Measurements from ENCODE around the gene CCDC73. TPM values are rescaled to one million over a fixed set of nuclear protein-coding genes. Genes with fewer than 3 reads are reported as not detected.

The CCDC73 gene
- total RNA-seq, 1 experiment from 2014 or later, result 0.04 TPM

DNA sequence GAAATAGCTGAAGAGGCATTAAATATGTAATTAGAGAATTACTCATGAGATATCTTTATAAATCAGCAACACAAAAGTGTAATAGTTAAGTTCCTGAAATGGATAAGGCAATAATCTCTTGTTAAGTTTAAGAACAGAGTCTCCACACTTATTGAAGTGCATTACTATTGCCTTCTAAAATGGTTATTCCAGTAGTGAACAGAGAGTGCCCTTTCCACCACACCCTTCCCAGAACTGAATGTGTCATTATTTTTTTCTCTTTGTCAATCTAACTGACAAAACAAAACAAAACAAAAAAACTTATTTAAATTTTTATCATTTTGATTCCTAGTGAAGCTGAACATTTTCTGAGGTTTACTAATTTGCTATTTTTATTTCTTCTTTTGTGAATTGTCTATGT lies 26.0 kb upstream of the CCDC73 start:
- Histone ChIP-seq H2BK12ac (ENCODE audit: insufficient read length, low read depth, low read length) (no peak overlapping the region), H3K79me2 (ENCODE audit: insufficient read depth, low read length) (no peaks in the 10 kb centered on the region), H3K9ac (ENCODE audit: extremely low read depth, insufficient read length, low read length) (no peak overlapping the region), H3K14ac (ENCODE audit: insufficient read depth, low read length) (no peak overlapping the region), H3K9me3 (ENCODE audit: control insufficient read depth, low read depth, low read length) (no peaks in the 10 kb centered on the region), H3K27me3 (ENCODE audit: insufficient read depth, low read length) (no peaks in the 10 kb centered on the region), H3K4me2 (ENCODE audit: insufficient read depth, insufficient read length, low read length) (no peak overlapping the region), H3K23ac (ENCODE audit: insufficient read length, low read depth, low read length) (no peak overlapping the region), H2BK15ac (ENCODE audit: low read depth, low read length) (no peak overlapping the region), H4K91ac (ENCODE audit: insufficient read length, low read depth, low read length) (no peak overlapping the region), H2AFZ (ENCODE audit: low read length) (no peak overlapping the region), H3K79me1 (ENCODE audit: insufficient read depth, low read depth, low read length, poor library complexity, severe bottlenecking) (no peaks in the 10 kb centered on the region), H2BK5ac (ENCODE audit: insufficient read length, low read length) (no peak overlapping the region), H4K20me1 (ENCODE audit: control insufficient read depth, insufficient read depth, insufficient read length) (no peaks in the 10 kb centered on the region), H3T11ph (ENCODE audit: low read length) (no peak overlapping the region), H4K8ac (replicated peaks; ENCODE audit: insufficient read length, low read depth, low read length) (no peak overlapping the region), H4K5ac (ENCODE audit: insufficient read length, low read depth, low read length) (no peak overlapping the region), H3K27ac (ENCODE audit: insufficient read length, low read depth, low read length) (no peak overlapping the region), H3K56ac (ENCODE audit: insufficient read length, low read depth, low read length) (no peak overlapping the region), H3K18ac (ENCODE audit: insufficient read length, low read depth, low read length) (no peak overlapping the region), H3K4me1 (ENCODE audit: insufficient read depth, low read length) (no peaks in the 10 kb centered on the region), H2BK120ac (ENCODE audit: low read depth, low read length, poor library complexity, severe bottlenecking) (no peak overlapping the region), H2AK5ac (ENCODE audit: insufficient read length, low read length) (no peak overlapping the region), H3K23me2 (ENCODE audit: insufficient read length, low read depth, low read length, poor library complexity, severe bottlenecking) (no peaks in the 10 kb centered on the region), H2BK20ac (ENCODE audit: low read depth, low read length, poor library complexity, severe bottlenecking) (no peak overlapping the region), H3K4ac (ENCODE audit: low read depth, low read length) (no peak overlapping the region)
- Mint-ChIP-seq H3K36me3 (ENCODE audit: insufficient read depth in 1 of 3, low read depth in 3 of 3) (no peaks in the 10 kb centered on the region), H3K9me3 (no peaks in the 10 kb centered on the region), H3K4me1 (no peaks in the 10 kb centered on the region), H3K27ac (no peak overlapping the region), H3K4me3 (no peak overlapping the region), H3K27me3 (ENCODE audit: low read depth) (no peaks in the 10 kb centered on the region; the same call in 1 of the 2 replicates)
- TF ChIP-seq CTCF (conservative IDR thresholded peaks at IDR 0.05), result no peak
- DNase-seq, result no peak
